ENCODE measurements around the gene PLEKHA5. TPM values are rescaled to one million over a fixed set of nuclear protein-coding genes. Genes with fewer than 3 reads are reported as not detected.

The PLEKHA5 gene
- total RNA-seq, 1 donor: 82.2 TPM

DNA sequence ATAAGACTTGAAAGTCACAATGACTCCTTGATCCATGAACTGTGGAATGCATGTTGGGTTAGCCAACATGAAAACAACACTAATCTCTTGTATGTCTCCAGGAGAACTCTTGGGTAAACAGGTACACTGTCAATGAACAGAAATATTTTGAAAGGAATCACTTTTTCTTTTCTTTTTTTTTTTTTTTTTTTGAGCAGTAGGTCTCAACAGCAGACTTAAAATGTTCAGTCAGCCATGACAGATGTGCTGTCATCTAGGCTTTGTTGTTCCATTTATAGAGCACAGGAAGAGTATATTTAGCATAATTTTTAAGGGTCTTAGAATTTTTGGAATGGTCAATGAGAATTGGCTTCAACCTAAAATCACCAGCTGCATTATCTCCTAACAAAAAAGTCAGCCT is 2.3 kb upstream of the PLEKHA5 start:
- H2AFZ ChIP-seq (ENCODE audit: low read length): no peak overlapping the region
- H3K27ac ChIP-seq (ENCODE audit: low read depth, low read length): no peak overlapping the region
- H3K79me2 ChIP-seq (ENCODE audit: insufficient read depth, low read length): peaks cover 3% of the 10 kb centered on the region
- no peak overlapping the region for H3K4me2 ChIP-seq (ENCODE audit: insufficient read depth, low read length)
- no peak overlapping the region for H3K4me3 ChIP-seq (ENCODE audit: insufficient read depth, low read length)
- no peaks in the 10 kb centered on the region for H3K27me3 ChIP-seq (ENCODE audit: insufficient read depth, low read length)
- DNase-seq (ENCODE audit: insufficient read length, low spot score, missing footprints): no peak
- TF ChIP-seq, protein P1, sequence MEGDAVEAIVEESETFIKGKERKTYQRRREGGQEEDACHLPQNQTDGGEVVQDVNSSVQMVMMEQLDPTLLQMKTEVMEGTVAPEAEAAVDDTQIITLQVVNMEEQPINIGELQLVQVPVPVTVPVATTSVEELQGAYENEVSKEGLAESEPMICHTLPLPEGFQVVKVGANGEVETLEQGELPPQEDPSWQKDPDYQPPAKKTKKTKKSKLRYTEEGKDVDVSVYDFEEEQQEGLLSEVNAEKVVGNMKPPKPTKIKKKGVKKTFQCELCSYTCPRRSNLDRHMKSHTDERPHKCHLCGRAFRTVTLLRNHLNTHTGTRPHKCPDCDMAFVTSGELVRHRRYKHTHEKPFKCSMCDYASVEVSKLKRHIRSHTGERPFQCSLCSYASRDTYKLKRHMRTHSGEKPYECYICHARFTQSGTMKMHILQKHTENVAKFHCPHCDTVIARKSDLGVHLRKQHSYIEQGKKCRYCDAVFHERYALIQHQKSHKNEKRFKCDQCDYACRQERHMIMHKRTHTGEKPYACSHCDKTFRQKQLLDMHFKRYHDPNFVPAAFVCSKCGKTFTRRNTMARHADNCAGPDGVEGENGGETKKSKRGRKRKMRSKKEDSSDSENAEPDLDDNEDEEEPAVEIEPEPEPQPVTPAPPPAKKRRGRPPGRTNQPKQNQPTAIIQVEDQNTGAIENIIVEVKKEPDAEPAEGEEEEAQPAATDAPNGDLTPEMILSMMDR (IDR thresholded peaks at IDR 0.05; ENCODE audit: extremely low read depth, low read depth, low read length): no peak
- H3K36me3 ChIP-seq (ENCODE audit: insufficient read depth, low read length): no peaks in the 10 kb centered on the region
- peaks cover 10% of the 10 kb centered on the region for H3K4me1 ChIP-seq (ENCODE audit: insufficient read depth, low read length)
- H3K9me3 ChIP-seq (ENCODE audit: low read depth, low read length): no peaks in the 10 kb centered on the region
- H4K20me1 ChIP-seq (ENCODE audit: insufficient read depth, low read length): no peaks in the 10 kb centered on the region

DNA sequence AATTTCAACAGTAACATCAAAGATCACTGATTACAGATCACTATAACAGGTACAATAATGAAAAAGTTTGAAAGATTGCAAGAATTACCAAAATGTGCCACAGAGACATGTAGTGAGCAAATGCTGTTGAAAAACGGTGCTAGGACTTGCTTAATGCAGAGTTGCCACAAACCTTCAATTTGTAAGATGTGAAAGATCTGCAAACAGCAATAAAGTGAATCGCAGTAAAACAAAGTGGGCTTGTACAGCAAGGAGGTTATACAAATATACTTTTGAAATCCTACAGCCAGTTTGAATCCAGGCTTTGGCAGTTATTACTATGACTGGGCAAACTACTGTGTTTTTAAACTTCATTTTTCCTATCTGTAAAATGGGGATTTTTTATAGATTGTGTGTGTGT is 1.0 kb upstream of the PLEKHA5 start:
- H3K9me3 ChIP-seq (ENCODE audit: low read depth, low read length): no peaks in the 10 kb centered on the region
- no peak overlapping the region for H2AFZ ChIP-seq (ENCODE audit: low read length)
- no peak overlapping the region for H3K4me2 ChIP-seq (ENCODE audit: insufficient read depth, low read length)
- no peaks in the 10 kb centered on the region for H3K27me3 ChIP-seq (ENCODE audit: insufficient read depth, low read length)
- no peak for DNase-seq (ENCODE audit: insufficient read length, low spot score, missing footprints)
- H3K4me1 ChIP-seq (ENCODE audit: insufficient read depth, low read length): peaks cover 10% of the 10 kb centered on the region
- H4K20me1 ChIP-seq (ENCODE audit: insufficient read depth, low read length): no peaks in the 10 kb centered on the region
- no peaks in the 10 kb centered on the region for H3K36me3 ChIP-seq (ENCODE audit: insufficient read depth, low read length)
- TF ChIP-seq, protein P1 (IDR thresholded peaks at IDR 0.05; ENCODE audit: extremely low read depth, low read depth, low read length): no peak
- no peak overlapping the region for H3K27ac ChIP-seq (ENCODE audit: low read depth, low read length)
- H3K4me3 ChIP-seq (ENCODE audit: insufficient read depth, low read length): no peak overlapping the region
- H3K79me2 ChIP-seq (ENCODE audit: insufficient read depth, low read length): peaks cover 3% of the 10 kb centered on the region

DNA sequence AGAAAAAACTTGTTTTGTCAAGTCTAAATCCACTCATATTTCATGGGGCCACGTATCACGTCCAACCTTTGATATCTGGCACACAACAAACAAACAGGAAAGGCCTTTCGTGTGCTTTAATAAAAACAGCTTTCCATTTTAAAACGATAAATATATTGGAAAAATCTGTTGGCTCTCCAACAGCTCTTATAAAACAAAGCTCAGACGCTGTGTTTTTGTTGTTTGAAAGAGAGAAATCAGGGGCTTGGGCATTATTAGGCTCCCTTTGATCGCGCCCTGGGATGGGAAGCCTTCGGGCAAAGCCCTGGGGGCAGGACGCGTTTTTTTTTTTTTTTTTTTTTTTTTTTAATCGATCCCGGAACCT is 429 bp upstream of the PLEKHA5 start:
- TF ChIP-seq, protein P1 (IDR thresholded peaks at IDR 0.05; ENCODE audit: extremely low read depth, low read depth, low read length): no peak
- no peaks in the 10 kb centered on the region for H3K27me3 ChIP-seq (ENCODE audit: insufficient read depth, low read length)
- peak overlapping the region; percentile 68 for H3K4me2 ChIP-seq (ENCODE audit: insufficient read depth, low read length)

DNA sequence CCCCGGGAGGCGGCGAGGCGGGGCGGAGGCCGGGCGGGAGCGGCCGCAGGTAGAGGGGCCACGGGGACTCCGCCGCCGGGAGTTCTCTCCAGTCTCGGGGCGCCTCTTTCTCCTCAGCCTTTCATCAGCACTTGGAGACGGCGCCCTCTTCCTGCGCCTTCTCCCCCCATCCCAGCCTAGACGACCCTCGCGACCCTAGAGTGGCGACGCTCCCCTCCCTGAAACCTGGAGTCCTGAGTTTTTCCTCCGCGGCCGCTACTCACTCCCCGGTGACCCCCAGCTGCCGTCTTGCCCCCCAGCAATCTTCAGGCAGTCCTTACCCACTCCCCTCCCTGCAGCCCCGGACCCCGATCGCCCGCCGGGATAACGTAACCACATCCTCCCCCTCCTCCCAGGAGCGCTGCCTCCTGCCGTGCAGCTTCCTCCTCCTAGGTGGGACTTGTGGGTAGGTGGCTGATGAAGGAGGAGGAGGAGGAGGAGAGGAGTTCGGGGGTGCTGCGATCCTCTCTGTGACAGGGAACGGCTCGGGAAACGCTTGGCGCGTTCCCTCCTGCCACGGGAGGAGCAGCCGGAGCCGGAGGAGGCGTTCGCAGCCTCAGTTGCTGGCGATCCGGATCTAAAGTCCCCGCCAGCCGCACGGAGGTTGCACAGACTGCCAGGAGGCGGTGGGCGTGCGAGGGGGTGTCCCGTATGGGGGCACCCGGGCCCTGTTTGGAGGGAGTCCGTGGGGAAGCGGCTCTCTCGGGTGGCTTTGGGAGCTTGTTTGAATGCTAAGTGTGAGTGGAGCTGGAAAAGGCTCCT is 891 bp downstream of the PLEKHA5 start:
- Histone ChIP-seq H3K27me3 (ENCODE audit: insufficient read depth, low read length) (no peaks in the 10 kb centered on the region), H3K79me2 (ENCODE audit: insufficient read depth, low read length) (peaks cover 3% of the 10 kb centered on the region), H3K9me3 (ENCODE audit: low read depth, low read length) (no peaks in the 10 kb centered on the region), H4K20me1 (ENCODE audit: insufficient read depth, low read length) (no peaks in the 10 kb centered on the region), H3K4me2 (ENCODE audit: insufficient read depth, low read length) (peak overlapping the region; percentile 90), H2AFZ (ENCODE audit: low read length) (peak overlapping the region; percentile 95), H3K36me3 (ENCODE audit: insufficient read depth, low read length) (no peaks in the 10 kb centered on the region), H3K4me1 (ENCODE audit: insufficient read depth, low read length) (peaks cover 10% of the 10 kb centered on the region), H3K27ac (ENCODE audit: low read depth, low read length) (peak overlapping the region; percentile 15), H3K4me3 (ENCODE audit: insufficient read depth, low read length) (peak overlapping the region; percentile 89)
- TF ChIP-seq, protein P1 (IDR thresholded peaks at IDR 0.05; ENCODE audit: extremely low read depth, low read depth, low read length): no peak
- peak; percentile 88 for DNase-seq (ENCODE audit: insufficient read length, low spot score, missing footprints)

More for the DNA sequence above, 429 bp upstream of the PLEKHA5 start:
- Histone ChIP-seq H3K36me3 (ENCODE audit: insufficient read depth, low read length) (no peaks in the 10 kb centered on the region), H3K4me3 (ENCODE audit: insufficient read depth, low read length) (peak overlapping the region; percentile 65), H2AFZ (ENCODE audit: low read length) (peak overlapping the region; percentile 87), H3K79me2 (ENCODE audit: insufficient read depth, low read length) (peaks cover 3% of the 10 kb centered on the region), H4K20me1 (ENCODE audit: insufficient read depth, low read length) (no peaks in the 10 kb centered on the region), H3K4me1 (ENCODE audit: insufficient read depth, low read length) (peaks cover 10% of the 10 kb centered on the region), H3K27ac (ENCODE audit: low read depth, low read length) (peak overlapping the region; percentile 39), H3K9me3 (ENCODE audit: low read depth, low read length) (no peaks in the 10 kb centered on the region)
- no peak for DNase-seq (ENCODE audit: insufficient read length, low spot score, missing footprints)
